ENCODE measurements around the gene FBXO11. TPM values are rescaled to one million over a fixed set of nuclear protein-coding genes. Genes with fewer than 3 reads are reported as not detected.

The FBXO11 gene
- total RNA-seq, 1 donor from 2014 or later = 15.1 TPM

GRCh38 chr2:47783486-47784351 lies 122.6 kb downstream of the FBXO11 start:
- intact Hi-C loops (cut with DNase I) = loop anchor here (1.0 to 10.0 kb wide), 4 partner anchors 123 to 571 kb away; partner anchors contain the start of gene FBXO11
- peak overlapping the region; percentile 98 to 100 for H3K4me3 ChIP-seq

DNA sequence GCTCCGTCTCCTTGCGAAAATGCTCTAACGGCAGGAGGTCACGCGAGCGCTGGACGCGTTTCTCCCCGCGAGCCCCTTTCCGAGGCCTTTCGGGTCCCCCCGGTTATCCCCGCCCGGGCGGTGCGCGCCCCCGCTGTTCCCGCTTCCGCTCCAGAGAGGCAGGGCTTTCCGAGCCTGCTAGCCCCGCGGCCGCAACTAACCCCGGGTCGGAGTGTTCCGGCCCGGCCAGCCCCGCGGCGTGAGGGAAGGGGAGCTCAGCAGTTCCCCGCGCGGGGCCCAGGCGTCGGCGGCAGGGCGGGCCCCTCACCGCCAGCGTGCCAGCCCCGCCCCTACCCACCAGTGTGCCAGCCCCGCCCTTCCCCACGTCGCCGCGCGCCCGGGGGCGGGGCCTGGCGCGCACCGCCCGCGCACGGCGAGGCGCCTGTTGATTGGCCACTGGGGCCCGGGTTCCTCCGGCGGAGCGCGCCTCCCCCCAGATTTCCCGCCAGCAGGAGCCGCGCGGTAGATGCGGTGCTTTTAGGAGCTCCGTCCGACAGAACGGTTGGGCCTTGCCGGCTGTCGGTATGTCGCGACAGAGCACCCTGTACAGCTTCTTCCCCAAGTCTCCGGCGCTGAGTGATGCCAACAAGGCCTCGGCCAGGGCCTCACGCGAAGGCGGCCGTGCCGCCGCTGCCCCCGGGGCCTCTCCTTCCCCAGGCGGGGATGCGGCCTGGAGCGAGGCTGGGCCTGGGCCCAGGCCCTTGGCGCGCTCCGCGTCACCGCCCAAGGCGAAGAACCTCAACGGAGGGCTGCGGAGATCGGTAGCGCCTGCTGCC lies 123.4 kb downstream of the FBXO11 start, which contains the start of gene MSH6:
TSS of gene MSH6 (plus strand) at position 475 of the 815 bp plus-strand sequence. CDS start at position 564, 89 bp downstream.
- Histone ChIP-seq H3K36me3 (no peaks in the 10 kb centered on the region), H3K27me3 (no peaks in the 10 kb centered on the region), H3K4me3 (peak within 1 kb of the TSS; percentile 98 to 100), H3K27ac (peak within 1 kb of the TSS; percentile 89 to 96), H3K4me1 (peaks cover 0 to 16% of the 10 kb centered on the region in 2 donors), H3K9me3 (no peaks in the 10 kb centered on the region)
- TF ChIP-seq CTCF (IDR thresholded peaks at IDR 0.05) = no peak
- peak; percentile 49 to 93 for DNase-seq (ENCODE audit: low spot score in 2 of 2)
- intact Hi-C loops (cut with DNase I) = loop anchor here (1.0 to 10.0 kb wide), 4 partner anchors 123 to 572 kb away; partner anchors contain the start of gene FBXO11

More at GRCh38 chr2:47783486-47784351, 122.6 kb downstream of the FBXO11 start:
- Histone ChIP-seq H3K36me3 (no peaks in the 10 kb centered on the region), H3K4me1 (peaks cover 0 to 16% of the 10 kb centered on the region in 2 donors), H3K27me3 (no peaks in the 10 kb centered on the region), H3K27ac (peak overlapping the region; percentile 89 to 96), H3K9me3 (no peaks in the 10 kb centered on the region)
- TF ChIP-seq CTCF (IDR thresholded peaks at IDR 0.05) = peak in 1 of 3 experiments; percentile 4
- DNase-seq (ENCODE audit: low spot score in 2 of 2) = peak in 1 of 2 donors; percentile 79

DNA sequence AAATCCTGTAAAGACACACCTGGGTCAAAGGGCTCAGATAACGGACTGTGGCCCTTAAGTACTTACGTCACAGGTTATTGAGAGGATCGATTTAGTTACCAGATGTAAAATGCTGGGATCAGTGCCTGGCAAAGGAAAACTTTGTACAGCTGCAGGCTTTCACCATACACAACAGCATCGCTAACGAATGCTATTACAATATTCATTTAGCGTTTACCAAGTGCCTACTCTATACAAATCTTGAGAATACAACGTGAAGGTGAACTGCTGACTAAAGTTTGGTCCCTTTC lies 124.0 kb downstream of the FBXO11 start:
- H3K36me3 ChIP-seq = no peaks in the 10 kb centered on the region
- H3K27ac ChIP-seq = peak overlapping the region; percentile 89 to 96
- intact Hi-C loops (cut with DNase I) = loop anchor here (2.0 to 10.0 kb wide), 3 partner anchors 324 to 572 kb away; no protein-coding TSS in a partner anchor

DNA sequence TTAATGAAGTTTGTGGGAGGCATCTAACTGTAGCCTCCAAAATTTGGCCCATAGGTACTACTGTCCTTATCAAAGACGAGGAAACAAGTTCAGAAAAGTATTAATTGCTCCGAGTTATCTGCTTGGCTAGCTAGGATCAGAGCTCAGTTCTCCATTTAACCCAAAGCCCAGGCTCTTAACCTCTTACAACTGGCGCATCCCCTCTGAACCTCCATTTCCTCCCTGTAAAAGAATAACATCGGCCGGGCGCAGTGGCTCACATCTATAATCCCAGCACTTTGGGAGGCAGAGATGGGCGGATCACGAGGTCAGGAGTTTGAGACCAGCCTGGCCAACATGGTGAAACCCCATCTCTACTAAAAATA lies 126.9 kb downstream of the FBXO11 start:
- no peak for DNase-seq (ENCODE audit: low spot score in 2 of 2)
- peaks cover 0 to 12% of the 10 kb centered on the region in 2 donors for H3K4me1 ChIP-seq
- no peaks in the 10 kb centered on the region for H3K9me3 ChIP-seq
- no peak for TF ChIP-seq CTCF (IDR thresholded peaks at IDR 0.05)
- no peaks in the 10 kb centered on the region for H3K36me3 ChIP-seq
- no peak overlapping the region for H3K4me3 ChIP-seq
- H3K27ac ChIP-seq = no peak overlapping the region
- no peaks in the 10 kb centered on the region for H3K27me3 ChIP-seq
- intact Hi-C loops (cut with DNase I) = no loop called here

More for the DNA sequence above, 124.0 kb downstream of the FBXO11 start:
- Histone ChIP-seq H3K27me3 (no peaks in the 10 kb centered on the region), H3K4me1 (peaks cover 0 to 16% of the 10 kb centered on the region in 2 donors), H3K4me3 (peak overlapping the region; percentile 98 to 100), H3K9me3 (no peaks in the 10 kb centered on the region)
- no peak for TF ChIP-seq CTCF (IDR thresholded peaks at IDR 0.05)
- DNase-seq (ENCODE audit: low spot score in 2 of 2) = no peak

- no peaks in the 10 kb centered on the region for H3K27me3 ChIP-seq
- H3K9me3 ChIP-seq = no peaks in the 10 kb centered on the region
- no peaks in the 10 kb centered on the region for H3K36me3 ChIP-seq
- no peak for TF ChIP-seq CTCF (IDR thresholded peaks at IDR 0.05)
- DNase-seq (ENCODE audit: low spot score in 2 of 2) = no peak
- intact Hi-C loops (cut with DNase I) = no loop called here
- peaks cover 0 to 7% of the 10 kb centered on the region in 2 donors for H3K4me1 ChIP-seq
- no peak overlapping the region for H3K27ac ChIP-seq
- no peak overlapping the region for H3K4me3 ChIP-seq
Observed at GRCh38 chr2:47778698-47779425, 127.4 kb downstream of the FBXO11 start.
